ENCODE results near the gene PEX26. TPM values are rescaled to one million over a fixed set of nuclear protein-coding genes. Genes with fewer than 3 reads are reported as not detected.
"Not testable (repeated sequence)": the region's sequence is repeated elsewhere in the genome, so short reads cannot be mapped to it uniquely, and the experiment has no call there.

PEX26 gene
- total RNA-seq, 2 experiments from 2014 or later = 38.9 to 46.8 TPM

- H3K27ac Mint-ChIP-seq = no peak overlapping the region
- no peaks in the 10 kb centered on the region for H3K9me3 Mint-ChIP-seq (ENCODE audit: low read depth)
- peaks cover 23% of the 10 kb centered on the region for H3K4me1 Mint-ChIP-seq
- H3K27me3 Mint-ChIP-seq = peaks cover 22% of the 10 kb centered on the region
- ATAC-seq (no peak), DNase-seq (no peak)
- no peak overlapping the region for H3K4me3 Mint-ChIP-seq
- no peaks in the 10 kb centered on the region for H3K36me3 Mint-ChIP-seq
- CTCF ChIA-PET = interaction anchor here (1.3 kb wide), 1 partner anchor 273 kb away, joined by 5 read pairs; no protein-coding TSS in a partner anchor
These were observed 18.3 kb upstream of the PEX26 start for GRCh38 chr22:18059473-18059872.

GRCh38 chr22:18059991-18060390 lies 17.8 kb upstream of the PEX26 start:
- peaks cover 23% of the 10 kb centered on the region for H3K4me1 Mint-ChIP-seq
- peaks cover 27% of the 10 kb centered on the region for H3K27me3 Mint-ChIP-seq
- DNase-seq (no peak), ATAC-seq (no peak)
- no peak overlapping the region for H3K4me3 Mint-ChIP-seq
- CTCF ChIA-PET = no interaction called here
- H3K9me3 Mint-ChIP-seq (ENCODE audit: low read depth) = no peaks in the 10 kb centered on the region
- H3K36me3 Mint-ChIP-seq = no peaks in the 10 kb centered on the region
- no peak overlapping the region for H3K27ac Mint-ChIP-seq

- Mint-ChIP-seq H3K4me1 (peaks cover 23% of the 10 kb centered on the region), H3K27ac (no peak overlapping the region), H3K36me3 (no peaks in the 10 kb centered on the region), H3K27me3 (peaks cover 37% of the 10 kb centered on the region), H3K4me3 (no peak overlapping the region), H3K9me3 (ENCODE audit: low read depth) (no peaks in the 10 kb centered on the region)
- ATAC-seq (no peak), DNase-seq (no peak)
- CTCF ChIA-PET = no interaction called here
These were observed 16.9 kb upstream of the PEX26 start for GRCh38 chr22:18060646-18061620.

- ATAC-seq (no peak), DNase-seq (no peak)
- H3K9me3 Mint-ChIP-seq (ENCODE audit: low read depth) = no peaks in the 10 kb centered on the region
- no peak overlapping the region for H3K27ac Mint-ChIP-seq
- peaks cover 51% of the 10 kb centered on the region for H3K27me3 Mint-ChIP-seq
- H3K36me3 Mint-ChIP-seq = no peaks in the 10 kb centered on the region
- CTCF ChIA-PET = interaction anchor here (1.3 to 1.7 kb wide), 2 partner anchors 14 to 232 kb away, joined by 3 to 6 read pairs; no protein-coding TSS in a partner anchor
- peaks cover 12% of the 10 kb centered on the region for H3K4me1 Mint-ChIP-seq
- no peak overlapping the region for H3K4me3 Mint-ChIP-seq
These were observed 15.4 kb upstream of the PEX26 start for GRCh38 chr22:18062421-18062820.

- Mint-ChIP-seq H3K9me3 (ENCODE audit: low read depth) (no peaks in the 10 kb centered on the region), H3K27me3 (peaks cover 53% of the 10 kb centered on the region), H3K4me3 (no peak overlapping the region), H3K27ac (no peak overlapping the region), H3K4me1 (peaks cover 8% of the 10 kb centered on the region), H3K36me3 (no peaks in the 10 kb centered on the region)
- ATAC-seq (no peak), DNase-seq (no peak)
- CTCF ChIA-PET = interaction anchor here (1.3 to 1.7 kb wide), 2 partner anchors 13 to 233 kb away, joined by 3 to 6 read pairs; no protein-coding TSS in a partner anchor
These were observed 14.5 kb upstream of the PEX26 start for GRCh38 chr22:18063306-18063705.

DNA sequence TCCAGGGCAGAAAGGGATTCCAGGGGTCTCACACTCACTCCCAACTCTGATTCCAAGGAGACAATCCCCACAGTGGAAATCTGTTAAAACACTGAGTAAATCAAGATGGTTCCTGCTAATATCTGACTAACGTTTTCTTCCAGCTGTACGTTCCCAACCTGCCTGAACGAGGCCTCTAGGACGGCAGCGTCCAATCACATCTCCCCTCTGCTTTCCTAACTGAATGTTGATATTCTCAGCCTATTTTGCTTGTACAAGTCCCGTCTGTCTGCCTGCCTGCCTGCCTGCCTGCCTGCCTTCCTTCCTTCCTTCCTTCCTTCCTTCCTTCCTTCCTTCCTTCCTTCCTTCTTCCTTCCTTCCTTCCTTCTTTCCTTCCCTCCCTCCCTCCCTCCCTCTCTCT lies 14.1 kb upstream of the PEX26 start:
- not testable (repeated sequence) for ATAC-seq; H3K36me3 Mint-ChIP-seq; H3K4me3 Mint-ChIP-seq; H3K4me1 Mint-ChIP-seq; H3K27ac Mint-ChIP-seq; DNase-seq; H3K9me3 Mint-ChIP-seq (ENCODE audit: low read depth)
- CTCF ChIA-PET = interaction anchor here (1.3 to 1.7 kb wide), 2 partner anchors 12 to 233 kb away, joined by 3 to 6 read pairs; no protein-coding TSS in a partner anchor
- peaks cover 54% of the 10 kb centered on the region for H3K27me3 Mint-ChIP-seq

GRCh38 chr22:18064636-18065035 lies 13.2 kb upstream of the PEX26 start:
- Mint-ChIP-seq H3K36me3 (no peaks in the 10 kb centered on the region), H3K27ac (no peak overlapping the region), H3K4me3 (no peak overlapping the region), H3K9me3 (ENCODE audit: low read depth) (no peaks in the 10 kb centered on the region), H3K4me1 (peaks cover 5% of the 10 kb centered on the region), H3K27me3 (peaks cover 57% of the 10 kb centered on the region)
- no peak for DNase-seq
- CTCF ChIA-PET = interaction anchor here (2.6 kb wide), 1 partner anchor 11 kb away, joined by 10 read pairs; no protein-coding TSS in a partner anchor
- no peak for ATAC-seq

DNA sequence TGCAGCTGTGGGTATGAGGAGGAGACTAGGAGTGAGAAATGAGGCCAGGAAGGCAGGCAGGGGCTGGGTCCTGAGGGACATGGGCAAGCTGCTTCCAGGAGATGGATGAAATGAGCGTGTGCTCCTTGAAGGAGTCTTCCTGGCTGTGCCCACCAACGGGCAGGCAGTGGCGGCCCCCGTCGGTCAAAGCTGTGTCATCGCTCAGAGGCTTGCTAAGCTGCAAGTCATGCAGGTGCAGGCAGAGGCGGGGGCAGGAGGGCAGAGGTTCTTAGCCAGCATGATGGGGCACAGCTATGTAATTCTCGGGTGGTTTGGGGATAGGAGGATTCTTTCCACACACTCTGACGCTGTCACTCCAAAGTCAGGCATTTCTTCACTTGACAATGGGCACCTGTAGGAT lies 12.5 kb upstream of the PEX26 start:
- CTCF ChIA-PET = interaction anchor here (2.6 kb wide), 1 partner anchor 10 kb away, joined by 10 read pairs; no protein-coding TSS in a partner anchor
- ATAC-seq = no peak

DNA sequence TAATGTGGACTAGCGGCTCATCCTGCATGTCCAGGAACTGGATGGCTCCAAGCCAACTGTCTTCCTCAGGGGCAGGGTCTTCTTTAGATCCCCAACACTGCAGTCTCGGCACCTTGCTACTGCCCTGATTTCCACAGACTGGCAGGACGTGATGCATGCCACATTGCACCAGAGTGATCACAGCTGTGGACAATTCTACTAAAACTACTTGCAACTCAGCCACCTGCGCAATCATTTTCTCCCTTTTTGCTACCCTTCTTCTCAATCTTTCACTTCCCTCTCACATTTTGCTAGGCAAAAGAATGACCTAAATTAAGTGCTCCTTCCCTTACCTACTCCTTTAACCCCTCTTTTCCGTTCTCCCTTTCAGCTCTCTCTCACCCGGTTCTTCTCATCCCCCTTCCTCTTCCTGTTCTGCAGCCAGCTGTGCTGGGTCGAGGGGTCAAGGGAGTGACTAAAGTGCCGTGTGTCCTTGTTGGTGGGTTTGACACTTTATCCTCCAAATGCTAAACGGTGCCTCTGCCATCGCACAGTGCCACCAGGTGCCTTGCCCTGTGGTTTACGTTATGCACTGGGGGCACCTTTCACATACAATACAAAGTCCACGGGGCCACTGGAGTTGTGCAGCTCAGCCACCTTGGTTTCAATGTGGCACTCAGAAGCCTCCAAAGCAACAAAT lies 11.5 kb upstream of the PEX26 start:
- Mint-ChIP-seq H3K4me1 (no peaks in the 10 kb centered on the region), H3K9me3 (ENCODE audit: low read depth) (no peaks in the 10 kb centered on the region), H3K27ac (no peak overlapping the region), H3K36me3 (no peaks in the 10 kb centered on the region), H3K4me3 (no peak overlapping the region), H3K27me3 (peaks cover 54% of the 10 kb centered on the region)
- no peak for ATAC-seq
- CTCF ChIA-PET = interaction anchor here (2.6 kb wide), 1 partner anchor 9 kb away, joined by 10 read pairs; no protein-coding TSS in a partner anchor
- no peak for DNase-seq

More for the DNA sequence above, 12.5 kb upstream of the PEX26 start:
- Mint-ChIP-seq H3K27ac (no peak overlapping the region), H3K36me3 (no peaks in the 10 kb centered on the region), H3K4me1 (peaks cover under 1% of the 10 kb centered on the region), H3K4me3 (no peak overlapping the region), H3K27me3 (peaks cover 55% of the 10 kb centered on the region), H3K9me3 (ENCODE audit: low read depth) (no peaks in the 10 kb centered on the region)
- DNase-seq = no peak

- Mint-ChIP-seq H3K36me3 (no peaks in the 10 kb centered on the region), H3K27ac (no peak overlapping the region), H3K4me1 (no peaks in the 10 kb centered on the region), H3K4me3 (no peak overlapping the region), H3K9me3 (ENCODE audit: low read depth) (no peaks in the 10 kb centered on the region), H3K27me3 (peaks cover 54% of the 10 kb centered on the region)
- DNase-seq (no peak), ATAC-seq (no peak)
- CTCF ChIA-PET = no interaction called here
These were observed 10.7 kb upstream of the PEX26 start for GRCh38 chr22:18067121-18067520.

- DNase-seq = no peak
- CTCF ChIA-PET = no interaction called here
- no peak overlapping the region for H3K27ac Mint-ChIP-seq
These were observed 10.0 kb upstream of the PEX26 start for GRCh38 chr22:18067548-18068341.

DNA sequence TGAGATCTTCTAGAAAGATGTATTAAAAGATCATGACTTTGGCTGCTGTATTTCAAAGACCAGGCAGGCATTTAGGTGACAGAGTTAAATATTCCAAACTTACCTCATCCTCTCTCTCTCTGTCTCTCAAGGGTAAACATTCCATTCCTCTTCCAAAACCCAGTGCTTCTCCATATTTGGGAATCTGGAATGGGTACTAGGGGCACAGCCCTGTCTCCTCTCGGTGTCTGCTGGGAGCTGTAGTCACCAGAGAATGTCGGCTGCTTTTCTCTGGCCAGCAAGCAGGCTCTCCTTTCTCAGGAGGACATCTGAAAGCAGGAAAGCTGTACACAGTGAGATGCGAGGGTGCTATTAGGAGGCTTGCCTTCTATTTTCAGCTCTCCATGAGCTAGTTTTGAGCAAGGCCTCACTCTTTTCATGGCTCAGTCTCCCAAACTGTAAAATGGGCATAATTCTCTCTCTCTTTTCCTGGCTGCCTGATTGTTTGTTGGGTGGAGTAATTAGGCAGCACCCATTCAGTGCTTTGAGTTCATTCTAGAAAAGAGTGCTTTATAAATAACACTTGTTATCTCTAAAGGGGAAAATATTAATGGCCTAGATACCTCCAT lies 9.3 kb upstream of the PEX26 start:
- Mint-ChIP-seq H3K9me3 (ENCODE audit: low read depth) (no peaks in the 10 kb centered on the region), H3K4me1 (no peaks in the 10 kb centered on the region), H3K27me3 (peaks cover 52% of the 10 kb centered on the region), H3K36me3 (no peaks in the 10 kb centered on the region), H3K27ac (no peak overlapping the region), H3K4me3 (no peak overlapping the region)
- CTCF ChIA-PET = interaction anchor here (1.7 kb wide), 1 partner anchor 238 kb away, joined by 5 read pairs; no protein-coding TSS in a partner anchor
- ATAC-seq (no peak), DNase-seq (no peak)

More at GRCh38 chr22:18067548-18068341, 10.0 kb upstream of the PEX26 start:
- ATAC-seq = no peak
- Mint-ChIP-seq H3K27me3 (peaks cover 52% of the 10 kb centered on the region), H3K36me3 (no peaks in the 10 kb centered on the region), H3K4me1 (no peaks in the 10 kb centered on the region), H3K4me3 (no peak overlapping the region), H3K9me3 (ENCODE audit: low read depth) (no peaks in the 10 kb centered on the region)
